ENCODE data around the gene SPR.

DNA sequence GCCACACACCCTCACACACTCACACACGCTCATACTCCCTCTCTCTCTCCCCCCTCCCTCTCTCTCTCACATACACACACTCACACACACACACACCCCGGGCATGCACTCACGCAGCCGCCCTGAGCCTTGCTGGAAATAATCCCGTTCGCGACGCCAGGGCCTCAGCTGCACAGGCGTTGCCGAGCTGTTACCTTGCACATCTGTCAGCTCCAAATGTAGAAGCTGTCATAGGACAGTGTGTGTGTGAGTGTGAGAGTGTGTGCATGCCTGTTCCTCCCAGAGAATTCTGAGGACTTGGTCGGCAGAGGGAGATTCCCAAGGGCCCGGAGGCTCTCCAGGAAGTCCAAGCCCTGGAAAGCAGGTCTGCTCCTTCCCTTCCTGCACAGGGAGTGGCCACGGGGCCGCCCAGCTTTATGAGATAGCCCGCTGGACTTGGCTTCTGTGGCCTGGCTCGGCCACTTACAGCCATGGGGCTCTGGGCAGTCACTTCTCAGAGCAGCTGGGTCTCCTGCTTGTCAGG, 8.6 kb downstream of the SPR start:
- TF ChIP-seq, protein P1, sequence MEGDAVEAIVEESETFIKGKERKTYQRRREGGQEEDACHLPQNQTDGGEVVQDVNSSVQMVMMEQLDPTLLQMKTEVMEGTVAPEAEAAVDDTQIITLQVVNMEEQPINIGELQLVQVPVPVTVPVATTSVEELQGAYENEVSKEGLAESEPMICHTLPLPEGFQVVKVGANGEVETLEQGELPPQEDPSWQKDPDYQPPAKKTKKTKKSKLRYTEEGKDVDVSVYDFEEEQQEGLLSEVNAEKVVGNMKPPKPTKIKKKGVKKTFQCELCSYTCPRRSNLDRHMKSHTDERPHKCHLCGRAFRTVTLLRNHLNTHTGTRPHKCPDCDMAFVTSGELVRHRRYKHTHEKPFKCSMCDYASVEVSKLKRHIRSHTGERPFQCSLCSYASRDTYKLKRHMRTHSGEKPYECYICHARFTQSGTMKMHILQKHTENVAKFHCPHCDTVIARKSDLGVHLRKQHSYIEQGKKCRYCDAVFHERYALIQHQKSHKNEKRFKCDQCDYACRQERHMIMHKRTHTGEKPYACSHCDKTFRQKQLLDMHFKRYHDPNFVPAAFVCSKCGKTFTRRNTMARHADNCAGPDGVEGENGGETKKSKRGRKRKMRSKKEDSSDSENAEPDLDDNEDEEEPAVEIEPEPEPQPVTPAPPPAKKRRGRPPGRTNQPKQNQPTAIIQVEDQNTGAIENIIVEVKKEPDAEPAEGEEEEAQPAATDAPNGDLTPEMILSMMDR (conservative IDR thresholded peaks at IDR 0.05 in 1 of 2, IDR thresholded peaks at IDR 0.05 in 1 of 2; ENCODE audit: low read depth in 1 of 2, low read length in 2 of 2), result no peak
- peak; percentile 40 for TF ChIP-seq EZH2 (IDR thresholded peaks at IDR 0.05; ENCODE audit: low read length, missing control alignments)

Data from fibroblast of lung (primary cell).